Gastrocnemius medialis (tissue), 4 donors: Measurements from ENCODE around the gene CFAP100.

Experiments used
- CTCF ChIP-seq, 5 experiments: fragments of 450-650 bp in 3 of 5; fragments of 200-600 bp in 2 of 5; sonication (generic) in 2 of 5; IDR thresholded peaks in 4 of 5; conservative IDR thresholded peaks in 1 of 5; 1 replicate in 4 of 5; 2 replicates in 1 of 5; pipeline ENCODE4 v1.5.1; 2016 to 2019; ENCODE audit warnings: antibody characterized with exemption in 5 of 5, mild to moderate bottlenecking in 3 of 5, moderate library complexity in 3 of 5
- POLR2A ChIP-seq, 2 donors: fragments of 450-650 bp; IDR thresholded peaks; one replicate each; pipeline ENCODE4 v1.6.1; 2017; ENCODE audit warnings: antibody characterized with exemption in 2 of 2, mild to moderate bottlenecking in 2 of 2, moderate library complexity in 2 of 2

DNA sequence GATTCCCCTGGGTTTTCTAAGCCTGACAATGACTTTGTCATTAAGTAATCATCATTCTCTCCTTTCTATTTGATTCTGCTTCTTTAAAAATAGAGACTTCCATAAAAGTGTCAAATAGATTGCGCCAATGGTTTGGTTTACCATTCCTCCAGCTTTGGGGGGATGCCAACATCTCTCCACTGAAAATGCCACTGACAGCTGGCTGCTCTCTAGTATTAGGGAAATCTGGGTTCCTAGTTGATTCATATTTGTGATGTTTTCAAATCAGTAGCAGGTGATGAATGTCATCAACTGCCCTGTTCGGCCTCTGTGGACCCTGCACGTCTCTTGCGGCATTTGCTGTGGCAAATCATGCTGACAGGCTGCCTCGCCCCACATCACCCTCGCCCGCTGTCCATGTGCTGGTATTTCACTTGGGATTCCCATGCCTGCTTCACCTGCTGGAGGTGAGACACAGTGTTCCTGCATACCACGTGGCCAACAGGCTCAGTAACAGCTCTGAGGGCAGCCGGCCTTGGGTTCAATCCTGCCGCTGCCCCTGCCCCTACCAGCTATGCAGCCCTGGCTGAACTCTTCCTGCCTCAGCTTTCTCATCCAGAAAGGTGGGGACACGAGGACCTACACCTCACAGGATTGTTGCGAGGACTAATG lies 52.9 kb downstream of the CFAP100 start:
- TF ChIP-seq CTCF (IDR thresholded peaks at IDR 0.05 in 4 of 5, conservative IDR thresholded peaks at IDR 0.05 in 1 of 5), result no peak
- no peak for TF ChIP-seq POLR2A (IDR thresholded peaks at IDR 0.05)
